RPMI8226 (cell line): ENCODE measurements around the gene CUEDC1.
"Not testable (repeated sequence)": the region's sequence is repeated elsewhere in the genome, so short reads cannot be mapped to it uniquely, and the experiment has no call there.

Experiments used
- DNase-seq: peaks from one replicate; pipeline ENCODE4 v3.0.0-alpha.2; 2015

CUEDC1 gene

DNA sequence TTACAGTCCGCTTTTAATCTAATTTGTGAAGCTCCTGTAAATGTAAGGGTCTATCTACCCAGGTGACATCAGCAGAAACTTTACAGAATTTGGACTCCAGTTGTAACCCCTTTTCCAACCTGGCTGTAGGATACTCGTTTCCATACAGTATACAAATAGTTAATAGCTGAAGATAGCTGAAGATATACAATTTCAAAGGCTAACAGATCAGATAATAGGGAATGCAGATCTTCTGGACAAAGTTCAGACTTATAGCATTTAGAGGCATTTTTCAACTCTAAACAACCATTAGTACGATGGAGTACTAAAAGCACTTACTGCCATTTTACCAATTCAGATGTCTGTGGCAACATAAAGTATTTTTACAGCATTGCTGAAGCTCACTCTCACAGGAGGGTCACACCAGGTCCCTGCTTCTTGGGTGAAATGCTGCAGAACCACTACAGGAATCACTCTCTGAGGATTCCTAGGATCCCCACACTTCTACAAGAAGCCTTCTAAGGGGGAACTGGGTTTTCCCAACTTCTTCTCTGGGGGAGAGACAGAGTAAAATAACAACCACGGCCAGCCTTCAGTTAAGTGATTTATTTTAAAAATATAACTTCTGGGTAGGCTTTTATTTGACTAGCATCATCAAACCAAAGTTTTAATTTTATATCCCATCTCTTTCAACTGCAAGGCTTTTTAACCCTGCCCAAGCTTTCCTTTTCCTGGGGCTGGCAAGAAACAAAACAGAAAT lies 29.9 kb upstream of the CUEDC1 start:
- no peak for DNase-seq

DNA sequence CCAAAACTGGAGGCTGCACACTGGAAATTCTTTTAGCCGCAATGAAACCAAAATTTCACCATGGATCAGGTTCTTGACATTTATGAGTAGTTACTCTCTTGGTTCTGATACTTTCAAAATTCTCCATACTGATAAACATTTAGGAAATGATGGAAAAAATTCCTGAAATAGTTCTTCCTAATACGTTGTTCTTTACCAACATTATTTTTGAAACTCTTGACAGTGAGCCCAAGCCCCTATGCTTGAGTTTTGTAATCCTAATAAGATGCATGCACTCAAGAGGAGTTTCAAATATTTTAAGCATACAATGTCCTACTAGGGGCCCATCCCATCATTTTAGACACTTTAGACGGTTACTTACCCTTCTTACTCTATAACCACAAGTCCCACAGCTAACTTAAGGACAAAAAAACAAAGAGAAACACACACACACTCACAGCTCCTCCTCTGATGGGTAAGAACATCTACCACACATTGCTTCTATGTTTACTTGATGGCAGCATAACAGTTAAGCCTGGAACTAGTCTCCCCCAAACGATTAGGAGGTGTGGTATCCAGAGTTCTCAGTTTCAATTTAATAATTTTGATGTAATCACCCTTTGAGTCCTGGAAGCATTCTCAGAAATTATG lies 29.2 kb upstream of the CUEDC1 start:
- DNase-seq: no peak

DNA sequence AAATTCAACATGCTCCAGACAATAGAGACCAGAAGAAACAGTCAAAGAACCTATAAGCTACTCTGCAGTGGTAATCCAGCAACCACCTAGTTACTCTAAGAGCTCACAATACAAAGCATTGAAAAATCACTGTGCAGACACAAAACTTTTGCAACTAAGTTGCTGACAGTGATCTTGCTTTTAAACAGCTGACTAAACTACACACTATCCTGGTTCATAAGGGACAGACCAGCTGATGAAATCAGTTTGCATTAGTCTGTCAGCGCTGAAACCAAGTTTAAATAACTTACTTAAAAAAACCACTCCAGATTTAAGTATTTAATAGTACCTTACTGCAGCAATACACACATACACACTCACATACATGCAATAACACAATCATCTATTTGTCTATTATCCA lies 28.2 kb upstream of the CUEDC1 start:
- DNase-seq: no peak

DNA sequence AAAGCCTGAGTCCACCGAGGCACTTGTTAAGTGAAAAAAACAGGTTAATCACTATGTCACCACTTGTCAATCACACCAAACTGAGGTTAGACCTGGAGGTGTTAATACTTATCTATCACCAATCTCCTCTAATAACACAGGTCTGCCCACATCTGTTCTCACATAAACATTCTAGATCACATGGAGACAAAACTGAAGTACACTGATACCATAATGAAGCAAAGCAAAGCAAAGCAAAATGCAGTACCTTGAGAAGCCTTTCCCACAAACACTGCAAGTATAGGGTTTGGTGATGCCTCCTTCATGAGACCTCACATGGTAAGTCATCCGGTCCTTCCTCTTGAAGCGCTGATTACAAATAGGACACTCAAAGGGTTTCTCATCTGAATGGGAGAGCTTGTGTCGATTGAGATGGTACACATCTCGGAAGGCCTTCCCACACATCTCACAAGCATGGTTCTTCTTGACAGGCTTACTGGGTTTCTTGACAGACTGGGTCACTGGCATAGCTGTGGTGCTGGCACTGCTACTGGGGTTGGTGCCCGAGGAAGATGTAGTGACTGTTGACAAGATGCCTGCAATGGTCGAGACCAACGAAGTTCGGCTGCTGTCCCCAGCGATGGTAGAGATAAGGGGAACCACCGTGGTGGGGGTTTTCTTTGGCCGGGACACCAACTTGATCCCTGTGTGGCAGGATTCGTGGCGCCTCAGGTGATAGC lies 27.4 kb upstream of the CUEDC1 start:
- no peak for DNase-seq

DNA sequence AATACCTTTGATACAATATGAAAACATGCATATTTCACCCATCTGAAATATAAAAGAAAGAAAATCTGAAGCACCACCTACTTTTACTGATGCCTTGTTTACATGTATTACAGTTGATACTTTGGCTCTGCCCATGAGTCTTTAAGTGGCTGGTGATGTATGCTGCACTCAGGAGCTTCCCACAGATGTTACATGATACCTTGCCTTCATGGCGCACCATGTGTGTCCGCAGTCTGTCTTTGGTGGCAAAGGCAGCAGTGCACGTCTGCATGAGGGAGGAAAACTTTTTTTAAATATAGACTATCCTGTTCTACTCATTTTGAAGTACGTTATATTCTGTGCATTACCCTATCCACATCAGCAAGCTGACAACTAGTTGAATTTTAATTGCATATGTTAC lies 25.3 kb upstream of the CUEDC1 start:
- no peak for DNase-seq

DNA sequence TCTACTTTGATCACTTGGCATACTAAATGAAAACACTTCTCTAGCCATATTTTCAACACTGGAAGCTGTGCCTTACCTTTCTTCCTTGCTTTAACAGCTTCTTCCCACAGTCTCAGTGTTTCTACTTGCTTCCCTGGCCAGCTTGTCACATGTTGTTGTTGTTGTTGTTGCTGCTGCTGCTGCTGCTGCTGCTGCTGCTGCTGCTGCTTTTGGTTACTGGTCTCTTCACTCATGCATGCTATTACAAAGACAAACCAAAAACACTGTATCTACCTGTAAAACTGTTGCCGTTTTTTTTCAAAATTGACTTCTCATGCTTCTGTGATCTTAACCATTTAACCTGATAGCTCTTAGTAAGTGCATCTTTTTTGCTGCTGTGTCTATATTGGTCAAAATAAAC lies 23.9 kb upstream of the CUEDC1 start:
- no peak for DNase-seq

DNA sequence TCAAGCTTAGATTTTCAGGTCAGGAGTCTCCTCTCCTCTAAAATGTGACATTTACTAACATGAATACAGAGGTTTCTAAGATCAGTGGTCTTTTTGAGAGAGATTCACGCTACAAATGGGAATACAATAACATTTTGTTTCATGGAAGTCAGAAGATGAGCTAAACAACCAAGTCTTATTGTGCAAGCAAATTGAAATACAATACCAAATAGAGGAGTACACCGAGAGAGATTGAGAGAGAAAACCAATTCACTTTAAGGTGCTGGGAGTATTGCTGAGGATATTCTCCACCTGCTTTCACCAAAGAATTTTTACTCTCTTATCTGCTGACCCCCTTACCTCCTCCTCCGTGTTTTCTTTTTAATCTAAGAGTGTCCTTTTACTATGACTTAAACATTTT lies 21.4 kb upstream of the CUEDC1 start:
- no peak for DNase-seq

DNA sequence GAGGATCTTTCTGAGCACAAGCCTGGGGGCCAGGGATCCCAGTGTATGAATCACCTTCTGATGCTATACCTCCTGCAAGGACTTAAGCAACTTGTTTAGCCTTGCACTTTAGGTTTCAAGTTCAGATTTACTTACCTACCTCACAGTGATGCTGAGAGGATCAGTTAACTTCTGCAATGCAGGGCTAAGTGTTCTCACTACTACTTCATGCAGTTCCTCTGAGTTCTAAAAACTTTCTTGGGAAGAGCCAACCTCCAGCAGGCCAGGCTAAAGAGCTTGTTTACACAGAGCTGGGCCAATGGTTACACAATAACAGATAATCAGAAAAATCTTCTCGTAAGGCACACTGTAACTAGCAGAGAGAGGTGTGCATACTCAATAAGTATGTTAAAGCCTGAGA lies 19.8 kb upstream of the CUEDC1 start:
- DNase-seq: no peak

DNA sequence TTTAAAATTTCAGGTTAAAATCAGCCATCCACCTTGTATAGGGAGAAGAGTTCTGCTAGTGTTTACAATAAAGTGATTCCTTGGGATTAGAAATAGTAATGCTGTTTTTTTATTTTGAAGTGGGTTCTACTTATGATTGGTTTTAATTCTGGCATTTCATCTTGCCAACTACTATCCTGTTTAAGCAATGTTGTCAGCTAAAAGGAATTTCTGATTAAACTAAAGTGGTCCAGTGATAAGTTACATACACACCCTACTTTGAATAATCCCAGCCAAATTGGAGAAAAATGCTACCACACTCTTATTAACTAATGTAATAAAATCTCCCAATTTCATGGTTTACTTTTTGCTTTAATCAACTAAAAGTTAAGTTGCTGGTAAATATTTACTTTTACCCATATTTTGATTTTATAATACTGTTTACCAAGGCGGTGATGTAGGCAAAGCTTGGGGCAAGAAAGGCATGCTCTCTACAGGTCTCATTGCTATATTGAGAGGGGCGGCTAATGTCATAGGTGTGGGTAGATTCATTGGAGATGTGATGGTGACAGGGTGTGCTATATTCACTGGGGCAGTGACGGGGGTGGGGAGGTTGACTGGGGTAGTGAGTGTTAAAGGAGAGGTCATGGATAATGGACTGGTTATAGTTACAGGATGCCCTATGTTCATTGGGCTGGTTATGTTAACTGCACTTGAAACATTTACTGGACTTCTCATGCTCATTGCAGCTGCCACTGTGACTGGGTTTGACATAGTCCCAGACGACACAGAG lies 19.0 kb upstream of the CUEDC1 start:
- not testable (repeated sequence) for DNase-seq

DNA sequence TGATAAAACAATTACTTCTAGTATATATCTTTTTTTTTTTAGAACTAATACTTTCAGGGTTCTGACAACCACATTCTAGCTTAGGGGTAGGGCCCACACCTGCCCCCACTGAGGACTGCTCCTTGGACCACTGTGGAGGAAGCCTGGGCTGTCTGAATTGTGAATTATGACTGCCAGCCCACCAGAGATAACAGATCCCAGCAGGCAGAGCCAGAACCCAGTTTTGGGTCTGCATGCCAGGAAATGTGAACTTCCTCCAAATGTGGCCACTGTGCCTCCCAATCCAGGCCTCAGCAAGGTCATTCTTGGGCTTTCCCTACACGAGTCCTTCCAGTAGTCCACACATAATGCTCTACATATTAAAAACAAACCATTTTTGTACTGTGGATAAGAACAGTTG lies 16.9 kb upstream of the CUEDC1 start:
- no peak for DNase-seq

DNA sequence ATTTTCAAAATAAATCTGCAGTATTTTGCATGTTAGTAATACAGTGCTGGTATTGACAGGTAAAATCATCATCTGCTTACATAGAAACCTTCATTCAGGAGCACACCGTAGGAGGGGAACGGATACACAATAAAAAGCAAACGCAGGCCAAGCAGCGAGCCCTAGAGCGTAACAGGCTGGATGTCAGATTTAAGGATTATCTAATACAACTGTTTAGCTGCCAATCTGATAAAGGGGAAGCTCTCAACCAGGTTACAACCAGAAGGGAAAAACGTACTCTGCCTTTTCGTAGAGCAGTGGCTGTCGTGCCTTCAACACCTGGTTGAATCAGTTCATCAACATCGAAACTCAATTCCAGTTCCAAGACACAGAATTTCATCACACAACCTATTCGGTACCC lies 16.4 kb upstream of the CUEDC1 start:
- DNase-seq: no peak

DNA sequence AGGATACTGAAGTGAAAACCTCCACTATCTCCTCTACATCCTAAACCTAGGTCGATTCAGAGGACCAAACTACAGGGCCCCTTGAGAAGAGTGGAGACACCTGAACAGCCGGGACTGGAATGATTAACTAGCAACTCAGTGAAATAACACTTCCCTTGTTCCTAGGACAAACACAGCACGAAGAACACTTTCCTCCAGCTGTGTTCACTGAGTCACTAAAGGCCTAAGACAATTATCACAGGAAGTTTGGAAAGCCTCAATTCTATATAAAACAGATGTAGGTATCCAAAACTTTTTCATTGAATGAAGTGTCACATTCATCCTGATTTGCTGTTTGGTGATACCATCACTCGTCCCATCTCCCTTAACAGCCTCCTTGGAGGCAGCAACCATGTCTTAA lies 15.5 kb upstream of the CUEDC1 start:
- DNase-seq: no peak

DNA sequence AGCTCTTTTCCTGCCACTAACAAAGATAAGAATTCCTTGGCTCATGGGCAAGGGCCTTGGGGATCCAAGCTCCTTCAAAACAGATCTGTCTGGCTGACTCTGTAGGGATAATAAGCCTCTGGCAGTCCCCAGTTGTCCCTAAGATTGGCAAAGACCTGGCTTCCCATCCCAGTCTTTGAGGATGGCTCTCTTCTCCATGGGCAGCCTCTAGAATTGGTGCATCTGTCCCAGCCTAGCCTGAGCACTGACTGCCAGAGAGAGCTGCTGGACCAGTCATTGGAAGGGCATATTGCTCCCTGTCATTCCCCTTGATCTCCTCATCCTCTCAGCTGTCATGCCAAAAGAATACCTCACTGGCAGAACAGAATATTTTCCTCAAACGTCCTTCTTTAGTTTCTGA lies 13.2 kb upstream of the CUEDC1 start:
- DNase-seq: no peak

DNA sequence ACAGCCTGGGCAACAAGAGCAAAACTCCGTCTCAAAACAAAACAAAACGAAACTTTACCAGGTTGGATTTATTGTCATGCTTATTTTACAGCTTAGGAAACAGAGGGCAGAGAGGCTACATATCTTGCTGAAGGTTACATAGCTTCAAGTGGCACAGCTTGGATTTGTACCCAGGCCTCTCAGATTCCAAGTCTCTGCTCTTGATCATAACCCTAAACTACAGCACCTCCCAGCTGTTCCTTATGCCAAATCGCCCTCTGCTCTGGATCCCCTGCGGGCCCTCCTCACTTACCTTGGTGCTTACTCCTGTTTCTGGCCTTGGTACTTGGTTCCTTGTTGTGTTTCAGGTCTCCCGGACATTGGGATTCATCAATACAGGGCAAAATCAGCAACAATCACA lies 11.7 kb upstream of the CUEDC1 start:
- no peak for DNase-seq

DNA sequence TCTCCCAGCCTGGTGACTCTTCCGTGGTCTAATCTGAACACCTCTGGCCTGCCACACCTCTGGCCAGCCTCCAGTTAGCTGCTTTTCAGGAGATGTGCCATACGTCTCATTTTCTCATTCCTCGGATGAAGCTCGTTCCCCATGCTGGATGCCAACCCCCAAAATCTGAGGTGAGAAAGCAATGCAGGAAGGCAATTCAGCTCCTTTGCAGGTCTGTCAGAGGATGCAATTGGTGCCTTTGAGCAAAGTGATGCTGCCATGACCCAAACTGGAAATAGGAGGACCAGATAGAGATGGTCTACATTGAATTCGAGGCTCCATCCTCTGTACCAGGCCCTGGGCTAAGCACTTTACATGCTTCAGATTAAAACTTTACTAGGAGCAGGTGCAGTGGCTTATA lies 11.0 kb upstream of the CUEDC1 start:
- no peak for DNase-seq

DNA sequence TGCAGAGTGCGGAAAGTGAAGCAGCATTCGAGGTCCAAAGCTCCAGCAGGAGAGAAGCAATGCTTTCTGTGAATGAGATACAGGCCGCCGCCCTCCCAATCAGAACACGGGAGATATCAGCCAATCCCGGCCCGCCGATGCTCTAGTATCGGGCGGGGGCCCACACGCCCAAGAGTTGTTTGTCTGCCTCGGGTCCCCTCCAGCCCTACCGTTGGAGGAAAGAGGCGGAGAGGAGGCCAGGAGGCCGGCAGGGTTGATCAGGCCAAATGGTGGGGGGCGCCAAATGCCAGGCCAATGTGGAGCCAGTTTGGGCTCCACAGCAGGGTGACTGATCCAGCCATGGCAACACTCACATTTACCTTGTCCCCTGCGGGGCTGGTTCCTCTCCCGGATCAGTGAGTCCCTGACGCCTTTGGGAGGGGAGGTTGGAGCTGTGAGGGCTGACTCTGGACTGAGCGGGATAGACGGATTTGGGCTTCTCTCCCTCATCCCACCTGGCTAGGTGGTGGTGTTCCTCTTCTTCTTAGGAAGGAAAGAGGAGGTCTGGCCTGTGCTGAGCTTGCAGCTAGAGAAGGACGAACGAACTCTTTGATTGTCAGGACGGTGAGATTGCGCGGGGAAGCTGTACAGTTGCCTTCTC lies 10.4 kb upstream of the CUEDC1 start:
- DNase-seq: no peak

DNA sequence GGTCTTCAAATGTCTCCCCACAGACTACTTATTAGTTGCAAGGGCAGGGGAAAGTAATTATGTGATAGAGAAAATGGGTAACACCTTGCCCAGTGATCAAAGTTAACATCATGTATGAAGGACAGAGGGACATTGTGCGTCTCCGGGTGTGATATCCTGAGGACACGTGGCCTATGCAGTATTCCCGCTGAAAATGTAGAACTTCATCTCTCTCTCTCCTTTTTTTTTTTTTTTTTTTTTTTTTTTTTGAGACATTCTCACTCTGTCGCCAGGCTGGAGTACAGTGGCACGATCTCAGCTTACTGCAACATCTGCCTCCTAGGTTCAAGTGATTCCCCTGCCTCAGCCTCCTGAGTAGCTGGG lies 7.9 kb upstream of the CUEDC1 start:
- no peak for DNase-seq

DNA sequence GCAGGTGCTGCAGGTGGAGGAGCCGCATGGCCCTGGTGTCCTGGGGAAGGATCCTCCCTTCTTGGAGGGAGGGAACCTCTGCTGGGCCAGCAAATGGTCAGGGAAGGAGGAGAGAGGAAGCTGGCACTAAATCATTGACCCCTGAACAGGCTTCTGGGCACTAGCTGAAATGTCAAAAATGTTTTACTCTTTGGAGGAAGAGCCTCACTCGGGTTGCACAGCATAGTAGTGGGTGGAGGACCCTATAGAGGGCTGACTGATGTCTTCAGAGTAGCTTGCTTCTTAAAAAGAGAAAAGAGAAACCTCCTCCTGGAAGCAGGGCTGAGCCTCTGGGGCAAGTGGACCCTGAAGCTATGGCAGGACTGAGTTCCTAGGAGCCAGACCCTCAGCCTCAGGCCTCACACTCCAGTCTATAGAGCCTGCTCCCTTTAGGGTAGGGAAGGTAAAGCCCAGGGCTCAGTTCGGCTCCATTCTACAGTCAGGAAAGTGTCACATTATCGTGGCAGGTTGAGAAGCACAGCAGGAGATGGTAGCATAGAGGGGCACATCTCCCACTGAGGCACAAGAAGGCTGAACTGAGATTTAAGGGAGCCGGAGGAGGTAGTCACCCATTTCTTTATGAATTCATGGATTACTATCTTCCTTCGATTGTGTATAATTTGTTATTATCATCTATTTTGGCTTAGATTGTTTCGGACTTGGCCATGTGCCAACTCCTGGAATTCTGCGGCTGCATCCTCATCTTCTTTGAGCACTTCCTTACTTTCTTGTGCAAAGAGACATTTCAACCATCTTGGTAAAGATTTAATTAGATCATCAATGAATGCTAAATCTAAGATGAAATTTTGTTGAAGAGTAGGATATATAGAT lies 7.3 kb upstream of the CUEDC1 start:
- DNase-seq: no peak

DNA sequence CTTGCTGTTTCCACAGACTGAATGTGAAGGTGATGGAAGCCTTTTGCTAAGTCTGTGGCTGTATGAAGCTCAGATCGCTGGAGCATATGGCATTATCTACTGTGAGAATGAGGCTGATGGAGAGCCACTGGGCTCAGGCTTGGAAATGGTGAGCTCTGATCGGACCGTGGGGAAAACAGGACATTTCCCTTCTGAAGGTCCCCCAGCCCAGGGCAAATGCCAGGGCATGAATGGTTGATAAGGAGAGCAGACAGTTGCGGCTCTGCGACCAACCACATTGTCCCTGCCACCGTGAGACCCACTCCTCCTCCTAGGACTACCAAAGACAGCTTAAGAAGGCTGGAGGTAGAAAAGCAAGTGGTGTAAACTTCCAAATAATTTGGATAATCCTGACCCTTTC lies 4.7 kb upstream of the CUEDC1 start:
- no peak for DNase-seq

DNA sequence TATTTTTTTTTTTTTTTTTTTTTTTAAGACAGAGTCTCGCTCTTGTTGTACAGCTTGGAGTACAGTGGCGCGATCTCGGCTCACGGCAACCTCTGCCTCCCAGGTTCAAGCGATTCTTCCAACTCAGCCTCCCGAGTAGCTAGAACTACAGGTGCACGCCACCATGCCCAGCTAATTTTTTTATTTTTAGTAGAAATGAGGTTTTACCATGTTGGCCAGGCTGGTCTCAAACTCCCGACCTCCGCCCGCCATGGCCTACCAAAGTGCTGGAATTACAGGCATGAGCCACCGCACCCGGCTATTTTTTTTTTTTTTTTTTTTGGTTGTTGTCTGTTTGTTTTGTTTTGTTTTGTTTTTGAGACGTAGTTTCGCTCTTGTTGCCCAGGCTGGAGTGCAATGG lies 3.2 kb upstream of the CUEDC1 start:
- not testable (repeated sequence) for DNase-seq

DNA sequence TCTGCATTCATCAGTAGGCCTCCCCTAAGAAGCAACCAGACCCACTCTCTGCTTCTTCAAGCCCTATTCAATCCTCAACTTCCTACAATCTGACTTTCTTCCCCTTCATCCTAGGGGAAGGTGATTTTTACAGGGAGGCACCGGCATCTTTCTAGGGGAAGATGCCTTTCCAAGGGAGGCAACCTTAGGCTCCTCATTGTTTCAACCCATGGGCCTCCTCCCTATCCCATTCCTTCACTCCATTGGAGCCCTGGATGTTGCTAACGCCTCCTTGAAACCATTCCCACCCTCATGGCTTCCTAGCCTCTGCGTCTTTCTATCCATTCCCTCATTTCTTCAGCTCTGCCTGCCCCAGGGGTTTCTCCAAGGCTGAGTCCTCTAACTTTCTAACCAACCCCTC lies 2.7 kb upstream of the CUEDC1 start:
- no peak for DNase-seq
